CD4-positive, CD25-positive, alpha-beta regulatory T cell (primary cell): ENCODE results near the gene CC2D1A. TPM values are rescaled to one million over a fixed set of nuclear protein-coding genes. Genes with fewer than 3 reads are reported as not detected.
A peak's percentile ranks its signal among the peaks of the same experiment; 100 is the strongest.

Experiments used
- ATAC-seq, 2 donors: fragments of 150-1000 bp; cut with Tn5 transposase; one replicate each; pipeline ENCODE4 v1.10.0; 2021; ENCODE audit warnings: low read depth in 2 of 2, moderate number of reproducible peaks in 2 of 2, moderate library complexity in 1 of 2
- DNase-seq, 3 donors: peaks; one replicate each; pipeline versions ENCODE4 v3.0.0 to v3.0.0-alpha.2; 2012 to 2022; ENCODE audit warnings: mixed read lengths in 1 of 3
- H3K27ac ChIP-seq: one replicate; pipeline ENCODE4 v1.7.0; 2013; ENCODE audit warnings: mild to moderate bottlenecking, low read length; ENCODE audit not compliant: insufficient read depth, poor library complexity, severe bottlenecking
- H3K27me3 ChIP-seq: one replicate; pipeline ENCODE4 v1.7.0; 2013; ENCODE audit warnings: low read length; ENCODE audit not compliant: control insufficient read depth, insufficient read depth
- H3K36me3 ChIP-seq: one replicate; pipeline ENCODE4 v1.7.0; 2013; ENCODE audit warnings: mild to moderate bottlenecking, low read length, moderate library complexity; ENCODE audit not compliant: control insufficient read depth, insufficient read depth
- H3K4me1 ChIP-seq: 2 replicates; pipeline ENCODE4 v1.7.0; 2013; ENCODE audit warnings: mild to moderate bottlenecking, low read length; ENCODE audit not compliant: insufficient read depth, control insufficient read depth, poor library complexity, severe bottlenecking
- H3K4me3 ChIP-seq: one replicate; pipeline ENCODE4 v1.7.0; 2013; ENCODE audit warnings: low read depth, mild to moderate bottlenecking, low read length, moderate library complexity
- H3K9me3 ChIP-seq, 2 experiments: 1 replicate in 1 of 2; 2 replicates in 1 of 2; pipeline ENCODE4 v1.7.0; 2013; ENCODE audit warnings: low read length in 2 of 2, mild to moderate bottlenecking in 1 of 2, moderate library complexity in 1 of 2; ENCODE audit not compliant: control insufficient read depth in 2 of 2
- H3K27ac Mint-ChIP-seq, 3 donors: one replicate each; pipeline ENCODE4 v1.8.0; 2020 to 2022; ENCODE audit warnings: mild to moderate bottlenecking in 3 of 3, mixed read lengths in 3 of 3, moderate library complexity in 2 of 3
- H3K27me3 Mint-ChIP-seq: one replicate; pipeline ENCODE4 v1.8.0; 2022; ENCODE audit warnings: mild to moderate bottlenecking, mixed read lengths
- H3K36me3 Mint-ChIP-seq: one replicate; pipeline ENCODE4 v1.8.0; 2020; ENCODE audit warnings: mixed read lengths
- H3K4me1 Mint-ChIP-seq, 4 donors: one replicate each; pipeline ENCODE4 v1.8.0; 2020 to 2022; ENCODE audit warnings: mixed read lengths in 4 of 4, mild to moderate bottlenecking in 1 of 4
- H3K4me3 Mint-ChIP-seq, 4 donors: one replicate each; pipeline ENCODE4 v1.8.0; 2020 to 2022; ENCODE audit warnings: mild to moderate bottlenecking in 4 of 4, mixed read lengths in 4 of 4, moderate library complexity in 3 of 4
- H3K9me3 Mint-ChIP-seq, 7 donors: one replicate each; pipeline ENCODE4 v1.8.0; 2020 to 2022; ENCODE audit warnings: mixed read lengths in 7 of 7, mild to moderate bottlenecking in 3 of 7, moderate library complexity in 2 of 7
- polyA plus RNA-seq, 4 donors: library from polyadenylated mRNA; unstranded; fragments of 300-500 nt; fragmentation: Illumina TruSeq; gene quantifications; one replicate each; pipeline ENCODE4 v1.2.3, GENCODE V29; 2021
- total RNA-seq: library from RNA; stranded (reverse); gene quantifications from one replicate; pipeline ENCODE4 v1.2.3, GENCODE V29; 2022

CC2D1A gene
- total and polyA plus RNA-seq, 5 donors from 2014 or later = 3.7 to 35.0 (median 4.5) TPM

DNA sequence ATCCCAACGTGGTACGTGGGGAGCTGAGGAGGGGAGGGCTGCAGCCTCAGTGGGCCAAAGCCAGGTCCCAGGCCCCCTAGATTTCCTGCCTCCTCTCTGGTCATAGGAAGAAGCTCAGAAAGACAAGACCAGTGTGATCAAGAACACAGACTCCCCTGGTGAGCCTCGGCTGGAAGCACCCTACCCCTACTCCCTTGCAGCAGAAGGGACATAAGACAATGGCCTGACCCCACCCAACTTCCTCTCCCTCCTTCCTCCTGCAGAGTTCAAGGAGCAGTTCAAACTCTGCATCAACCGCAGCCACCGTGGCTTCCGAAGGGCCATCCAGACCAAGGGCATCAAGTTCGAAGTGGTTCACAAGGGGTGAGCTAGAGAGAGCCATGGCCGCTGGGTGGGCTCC is 20.7 kb downstream of the CC2D1A start:
- Histone ChIP-seq H3K4me3 (no peak overlapping the region), H3K27me3 (no peaks in the 10 kb centered on the region), H3K4me1 (no peaks in the 10 kb centered on the region), H3K36me3 (peaks cover 21% of the 10 kb centered on the region), H3K9me3 (no peaks in the 10 kb centered on the region), H3K27ac (no peak overlapping the region)
- Mint-ChIP-seq H3K27ac (peak overlapping the region in 1 of 3 donors; percentile 25), H3K36me3 (peaks cover 29% of the 10 kb centered on the region), H3K4me1 (no peaks in the 10 kb centered on the region), H3K27me3 (no peaks in the 10 kb centered on the region), H3K4me3 (no peak overlapping the region), H3K9me3 (no peaks in the 10 kb centered on the region)
- ATAC-seq (no peak), DNase-seq (no peak)

DNA sequence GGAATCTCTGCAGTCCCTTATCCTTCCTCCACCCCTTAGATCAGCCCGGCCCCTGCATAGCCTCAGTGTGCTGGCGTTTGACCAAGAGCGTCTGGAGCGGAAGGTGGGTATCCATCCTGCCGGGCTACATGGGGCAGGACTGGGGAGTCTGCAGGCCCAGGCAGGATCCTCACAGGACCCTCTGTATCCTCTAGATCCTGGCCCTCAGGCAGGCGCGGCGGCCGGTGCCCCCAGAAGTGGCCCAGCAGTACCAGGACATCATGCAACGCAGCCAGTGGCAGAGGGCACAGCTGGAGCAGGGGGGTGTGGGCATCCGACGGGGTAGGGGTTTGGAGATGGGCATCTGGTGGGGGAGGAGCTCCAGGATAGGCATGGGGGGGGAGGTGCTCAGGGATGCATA is 23.3 kb downstream of the CC2D1A start:
- Mint-ChIP-seq H3K27me3 (peaks cover 5% of the 10 kb centered on the region), H3K4me1 (peaks cover 0 to 6% (median 2%) of the 10 kb centered on the region in 4 donors), H3K4me3 (no peak overlapping the region), H3K27ac (no peak overlapping the region), H3K9me3 (no peaks in the 10 kb centered on the region), H3K36me3 (peaks cover 15% of the 10 kb centered on the region)
- peaks cover 13% of the 10 kb centered on the region for H3K36me3 ChIP-seq
- no peak overlapping the region for H3K4me3 ChIP-seq
- ATAC-seq (no peak), DNase-seq (no peak)
- H3K27me3 ChIP-seq = no peaks in the 10 kb centered on the region
- H3K9me3 ChIP-seq = no peaks in the 10 kb centered on the region
- H3K27ac ChIP-seq = no peak overlapping the region
- no peaks in the 10 kb centered on the region for H3K4me1 ChIP-seq

DNA sequence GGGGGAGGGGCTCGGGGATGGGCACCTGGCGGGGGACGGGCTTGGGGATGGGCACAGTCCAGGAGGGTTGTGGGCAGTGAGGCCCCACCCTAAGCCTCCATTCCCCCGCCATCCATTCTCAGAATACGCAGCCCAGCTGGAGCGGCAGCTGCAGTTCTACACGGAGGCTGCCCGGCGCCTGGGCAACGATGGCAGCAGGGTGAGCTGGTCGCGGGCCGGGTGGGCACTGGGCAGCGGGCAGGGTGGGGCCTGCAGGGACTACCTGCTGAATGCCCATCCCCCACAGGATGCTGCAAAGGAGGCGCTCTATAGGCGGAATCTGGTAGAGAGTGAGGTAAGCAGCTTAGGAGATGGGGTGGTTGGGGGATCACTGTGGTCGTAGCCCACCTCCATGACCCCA is 24.0 kb downstream of the CC2D1A start:
- no peak overlapping the region for H3K4me3 Mint-ChIP-seq

DNA sequence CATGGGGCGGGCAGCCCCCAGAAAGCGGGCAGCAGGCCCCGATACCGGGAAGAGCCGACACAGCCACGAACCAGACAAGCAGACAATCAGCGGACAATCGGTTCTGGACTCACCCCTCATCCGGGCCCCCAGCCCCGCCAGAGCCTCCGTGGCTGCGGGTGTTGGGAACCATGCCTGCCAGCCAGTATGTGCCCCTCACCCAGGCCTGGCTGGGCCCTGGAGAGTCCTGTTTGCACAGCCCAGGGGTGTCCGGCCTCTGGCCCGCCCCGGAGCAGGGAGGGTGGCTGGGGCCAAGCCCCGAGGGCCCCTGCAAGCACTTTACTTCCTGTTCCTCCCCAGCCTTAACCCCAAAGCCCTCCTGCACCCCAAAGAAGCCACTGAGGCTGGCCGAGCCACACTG is 24.4 kb downstream of the CC2D1A start:
- no peak overlapping the region for H3K4me3 ChIP-seq
- Mint-ChIP-seq H3K4me1 (peaks cover 0 to 9% (median 3%) of the 10 kb centered on the region in 4 donors), H3K36me3 (peaks cover 10% of the 10 kb centered on the region)

More for the DNA sequence above, 24.0 kb downstream of the CC2D1A start:
- Histone ChIP-seq H3K27ac (no peak overlapping the region), H3K9me3 (no peaks in the 10 kb centered on the region), H3K36me3 (peaks cover 10% of the 10 kb centered on the region), H3K4me1 (no peaks in the 10 kb centered on the region), H3K4me3 (no peak overlapping the region), H3K27me3 (no peaks in the 10 kb centered on the region)
- peaks cover 0 to 9% (median 3%) of the 10 kb centered on the region in 4 donors for H3K4me1 Mint-ChIP-seq
- DNase-seq = no peak
- peaks cover 12% of the 10 kb centered on the region for H3K36me3 Mint-ChIP-seq
- no peak overlapping the region for H3K27ac Mint-ChIP-seq
- H3K9me3 Mint-ChIP-seq = no peaks in the 10 kb centered on the region
- no peak for ATAC-seq
- H3K27me3 Mint-ChIP-seq = peaks cover 5% of the 10 kb centered on the region

DNA sequence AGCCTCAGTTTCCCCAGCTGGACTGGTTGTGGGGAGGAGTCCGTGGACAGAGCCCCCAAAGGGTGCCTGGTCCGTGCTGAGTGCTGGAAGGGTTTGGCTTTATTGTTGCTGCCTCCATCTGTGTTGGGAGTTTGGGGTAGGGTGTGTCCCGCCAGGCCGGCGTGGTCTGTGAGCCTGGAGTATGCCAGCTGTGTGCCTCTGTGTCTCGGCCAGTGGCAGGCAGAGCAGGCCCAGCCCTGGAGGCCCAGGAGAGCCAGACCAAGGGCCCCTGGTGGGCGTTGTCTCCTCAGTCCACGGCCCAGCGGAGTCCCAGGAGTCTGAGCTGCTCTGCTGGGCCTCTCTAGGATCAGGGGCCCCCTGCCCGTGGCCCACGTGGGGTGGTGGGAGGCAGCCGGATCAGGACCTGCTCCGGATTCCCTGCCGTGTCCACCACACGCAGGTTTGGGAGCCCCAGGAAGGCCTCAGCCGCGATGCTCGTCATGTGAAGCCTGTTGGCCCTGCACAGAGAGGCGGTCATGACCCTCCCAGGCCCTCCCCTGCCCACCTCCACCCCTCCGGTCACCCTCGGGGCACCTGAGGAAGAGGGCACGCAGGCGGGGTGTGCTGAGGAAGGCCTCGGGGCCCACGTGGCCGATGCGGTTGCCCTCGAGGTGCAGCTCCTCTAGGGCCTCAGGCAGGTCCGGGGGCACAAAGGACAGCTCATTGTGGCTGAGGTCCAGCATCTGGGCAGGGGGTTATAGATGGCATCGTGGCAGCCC is 25.6 kb downstream of the CC2D1A start:
- DNase-seq (no peak), ATAC-seq (no peak)
- Mint-ChIP-seq H3K4me1 (peaks cover 0 to 9% (median 3%) of the 10 kb centered on the region in 4 donors), H3K27ac (no peak overlapping the region), H3K9me3 (no peaks in the 10 kb centered on the region), H3K36me3 (peaks cover 8% of the 10 kb centered on the region), H3K4me3 (no peak overlapping the region), H3K27me3 (peaks cover 5% of the 10 kb centered on the region)
- no peaks in the 10 kb centered on the region for H3K9me3 ChIP-seq
- no peaks in the 10 kb centered on the region for H3K4me1 ChIP-seq
- H3K27ac ChIP-seq = no peak overlapping the region
- peaks cover 10% of the 10 kb centered on the region for H3K36me3 ChIP-seq
- H3K4me3 ChIP-seq = no peak overlapping the region
- H3K27me3 ChIP-seq = no peaks in the 10 kb centered on the region

More for the DNA sequence above, 24.4 kb downstream of the CC2D1A start:
- H3K9me3 Mint-ChIP-seq = no peaks in the 10 kb centered on the region
- H3K9me3 ChIP-seq = no peaks in the 10 kb centered on the region
- no peaks in the 10 kb centered on the region for H3K27me3 ChIP-seq
- no peak overlapping the region for H3K27ac ChIP-seq
- H3K27me3 Mint-ChIP-seq = peaks cover 5% of the 10 kb centered on the region
- H3K4me1 ChIP-seq = no peaks in the 10 kb centered on the region
- H3K36me3 ChIP-seq = peaks cover 10% of the 10 kb centered on the region
- no peak for ATAC-seq
- no peak for DNase-seq
- H3K4me3 Mint-ChIP-seq = no peak overlapping the region
- H3K27ac Mint-ChIP-seq = no peak overlapping the region

DNA sequence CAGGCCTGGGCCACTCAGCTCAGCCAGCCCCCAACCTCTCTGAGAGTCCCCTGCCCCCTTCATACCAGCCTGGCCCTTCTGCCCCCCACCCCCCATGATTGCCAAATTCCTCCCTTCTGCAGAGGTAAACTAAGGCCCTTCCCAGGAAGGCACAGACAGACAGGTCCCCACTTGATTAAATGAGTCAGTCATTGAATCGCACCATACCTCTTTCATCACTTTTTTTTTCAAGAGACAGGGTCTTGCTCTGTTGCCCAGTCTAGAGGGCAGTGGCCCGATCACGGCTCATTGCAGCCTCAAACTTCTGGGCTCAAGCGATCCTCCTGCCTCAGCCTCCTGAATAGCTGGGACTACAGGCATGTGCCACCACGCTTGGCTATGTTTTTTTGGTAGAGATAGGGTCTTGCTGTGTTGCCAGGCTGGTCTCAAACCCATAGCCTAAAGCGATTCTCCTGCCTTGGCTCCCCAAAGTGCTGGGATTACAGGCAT is 26.2 kb downstream of the CC2D1A start:
- H3K27ac Mint-ChIP-seq = no peak overlapping the region
- peaks cover 6% of the 10 kb centered on the region for H3K36me3 Mint-ChIP-seq

GRCh38 chr19:13932911-13933393 is 27.0 kb downstream of the CC2D1A start:
- Histone ChIP-seq H3K36me3 (peaks cover 3% of the 10 kb centered on the region), H3K9me3 (no peaks in the 10 kb centered on the region), H3K4me3 (no peak overlapping the region), H3K4me1 (no peaks in the 10 kb centered on the region), H3K27ac (no peak overlapping the region), H3K27me3 (peaks cover 2% of the 10 kb centered on the region)
- DNase-seq = no peak
- no peak overlapping the region for H3K27ac Mint-ChIP-seq
- peaks cover 6% of the 10 kb centered on the region for H3K36me3 Mint-ChIP-seq
- H3K4me3 Mint-ChIP-seq = no peak overlapping the region
- H3K27me3 Mint-ChIP-seq = peaks cover 5% of the 10 kb centered on the region
- H3K4me1 Mint-ChIP-seq = peaks cover 0 to 11% (median 3%) of the 10 kb centered on the region in 4 donors
- no peak for ATAC-seq
- peaks cover 0 to 2% (median 0%) of the 10 kb centered on the region in 7 donors for H3K9me3 Mint-ChIP-seq

More for the DNA sequence above, 26.2 kb downstream of the CC2D1A start:
- H3K4me1 Mint-ChIP-seq = peaks cover 0 to 9% (median 3%) of the 10 kb centered on the region in 4 donors
- no peak overlapping the region for H3K4me3 Mint-ChIP-seq
- Histone ChIP-seq H3K36me3 (peaks cover 6% of the 10 kb centered on the region), H3K4me1 (no peaks in the 10 kb centered on the region), H3K9me3 (no peaks in the 10 kb centered on the region), H3K4me3 (no peak overlapping the region), H3K27ac (no peak overlapping the region), H3K27me3 (no peaks in the 10 kb centered on the region)
- peaks cover 5% of the 10 kb centered on the region for H3K27me3 Mint-ChIP-seq
- no peaks in the 10 kb centered on the region for H3K9me3 Mint-ChIP-seq
- ATAC-seq (no peak), DNase-seq (no peak)

- Mint-ChIP-seq H3K4me3 (no peak overlapping the region), H3K36me3 (no peaks in the 10 kb centered on the region), H3K9me3 (peaks cover 0 to 2% (median 0%) of the 10 kb centered on the region in 7 donors), H3K27me3 (peaks cover 5% of the 10 kb centered on the region), H3K27ac (no peak overlapping the region), H3K4me1 (peaks cover 0 to 11% (median 3%) of the 10 kb centered on the region in 4 donors)
- H3K4me3 ChIP-seq = no peak overlapping the region
- DNase-seq (no peak), ATAC-seq (no peak)
- no peaks in the 10 kb centered on the region for H3K9me3 ChIP-seq
- H3K36me3 ChIP-seq = no peaks in the 10 kb centered on the region
- H3K27ac ChIP-seq = no peak overlapping the region
- no peaks in the 10 kb centered on the region for H3K4me1 ChIP-seq
- H3K27me3 ChIP-seq = peaks cover 2% of the 10 kb centered on the region
Observed at GRCh38 chr19:13934785-13935109, 28.7 kb downstream of the CC2D1A start.
